ENCODE results near the gene MYRFL. TPM values are rescaled to one million over a fixed set of nuclear protein-coding genes. Genes with fewer than 3 reads are reported as not detected.
A peak's percentile ranks its signal among the peaks of the same experiment; 100 is the strongest.

Gene MYRFL
- total RNA-seq, 1 experiment from 2014 or later, result 0.57 TPM

DNA sequence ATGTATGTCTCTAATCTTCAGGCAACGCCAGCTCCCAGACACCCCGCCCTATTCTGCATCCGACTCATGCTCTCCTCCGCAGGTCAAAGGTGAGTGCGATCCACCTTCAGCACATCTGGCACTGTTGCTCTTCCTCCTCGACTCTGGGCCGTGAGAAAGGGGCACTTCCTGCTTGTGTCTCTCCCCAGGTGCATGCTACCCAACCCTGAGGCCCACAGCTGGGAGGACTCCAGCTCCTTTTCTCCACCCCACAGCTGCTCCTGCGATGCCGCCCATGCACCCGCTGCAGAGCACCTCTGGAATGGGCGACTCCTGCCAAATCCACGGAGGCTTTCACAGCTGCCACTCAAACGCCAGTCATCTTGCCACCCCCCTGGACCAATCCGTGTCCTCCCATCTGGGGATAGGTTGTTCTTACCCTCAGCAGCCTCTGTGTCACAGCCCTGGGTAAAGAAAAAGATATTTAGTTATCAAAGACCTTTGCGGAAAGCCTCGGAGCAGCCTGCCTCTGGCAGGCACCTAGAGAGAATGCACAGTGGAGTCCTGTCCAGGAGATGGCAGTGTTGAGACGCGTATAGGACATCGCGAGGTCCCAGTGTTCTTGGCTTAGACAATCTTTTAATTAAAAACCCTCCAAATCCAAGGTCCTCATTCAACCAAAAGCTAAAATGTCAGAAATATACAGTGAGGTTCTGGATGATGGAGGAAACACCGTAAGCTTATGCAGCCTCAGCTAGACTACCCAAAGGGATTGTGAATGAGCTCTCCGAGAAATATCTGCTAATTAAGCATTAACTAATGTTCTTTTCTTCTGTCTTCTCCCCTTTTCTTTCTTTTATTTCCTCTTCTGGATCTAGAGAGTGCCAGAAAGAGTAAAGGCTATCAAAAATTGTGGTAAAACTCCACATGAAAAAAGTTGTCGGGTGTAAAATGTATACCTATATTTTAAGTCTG lies 54.3 kb downstream of the MYRFL start:
- Histone ChIP-seq H2BK120ac (ENCODE audit: low read depth, low read length, poor library complexity, severe bottlenecking) (no peak overlapping the region), H4K91ac (ENCODE audit: insufficient read length, low read depth, low read length) (no peak overlapping the region), H3K79me2 (ENCODE audit: insufficient read depth, low read length) (no peaks in the 10 kb centered on the region), H2AK5ac (ENCODE audit: insufficient read length, low read length) (no peak overlapping the region), H3K79me1 (ENCODE audit: insufficient read depth, low read depth, low read length, poor library complexity, severe bottlenecking) (no peaks in the 10 kb centered on the region), H2BK15ac (ENCODE audit: low read depth, low read length) (no peak overlapping the region), H3T11ph (ENCODE audit: low read length) (no peak overlapping the region), H3K23ac (ENCODE audit: insufficient read length, low read depth, low read length) (no peak overlapping the region), H3K14ac (ENCODE audit: insufficient read depth, low read length) (no peak overlapping the region), H3K27ac (ENCODE audit: insufficient read length, low read depth, low read length) (no peak overlapping the region), H4K8ac (replicated peaks; ENCODE audit: insufficient read length, low read depth, low read length) (no peak overlapping the region), H3K56ac (ENCODE audit: insufficient read length, low read depth, low read length) (no peak overlapping the region), H2BK20ac (ENCODE audit: low read depth, low read length, poor library complexity, severe bottlenecking) (no peak overlapping the region), H3K9ac (ENCODE audit: extremely low read depth, insufficient read length, low read length) (no peak overlapping the region), H3K4ac (ENCODE audit: low read depth, low read length) (no peak overlapping the region), H3K4me1 (ENCODE audit: insufficient read depth, low read length) (no peaks in the 10 kb centered on the region), H3K9me3 (ENCODE audit: control insufficient read depth, low read depth, low read length) (no peaks in the 10 kb centered on the region), H2AFZ (ENCODE audit: low read length) (no peak overlapping the region), H3K27me3 (ENCODE audit: insufficient read depth, low read length) (no peaks in the 10 kb centered on the region), H2BK12ac (ENCODE audit: insufficient read length, low read depth, low read length) (no peak overlapping the region), H4K20me1 (ENCODE audit: control insufficient read depth, insufficient read depth, insufficient read length) (no peaks in the 10 kb centered on the region), H3K18ac (ENCODE audit: insufficient read length, low read depth, low read length) (no peak overlapping the region), H3K4me2 (ENCODE audit: insufficient read depth, insufficient read length, low read length) (no peak overlapping the region), H2BK5ac (ENCODE audit: insufficient read length, low read length) (no peak overlapping the region), H3K23me2 (ENCODE audit: insufficient read length, low read depth, low read length, poor library complexity, severe bottlenecking) (no peaks in the 10 kb centered on the region), H4K5ac (ENCODE audit: insufficient read length, low read depth, low read length) (no peak overlapping the region)
- H3K36me3 Mint-ChIP-seq (ENCODE audit: insufficient read depth in 1 of 3, low read depth in 3 of 3), result no peaks in the 10 kb centered on the region
- H3K27ac Mint-ChIP-seq, result no peak overlapping the region
- TF ChIP-seq, protein P1, sequence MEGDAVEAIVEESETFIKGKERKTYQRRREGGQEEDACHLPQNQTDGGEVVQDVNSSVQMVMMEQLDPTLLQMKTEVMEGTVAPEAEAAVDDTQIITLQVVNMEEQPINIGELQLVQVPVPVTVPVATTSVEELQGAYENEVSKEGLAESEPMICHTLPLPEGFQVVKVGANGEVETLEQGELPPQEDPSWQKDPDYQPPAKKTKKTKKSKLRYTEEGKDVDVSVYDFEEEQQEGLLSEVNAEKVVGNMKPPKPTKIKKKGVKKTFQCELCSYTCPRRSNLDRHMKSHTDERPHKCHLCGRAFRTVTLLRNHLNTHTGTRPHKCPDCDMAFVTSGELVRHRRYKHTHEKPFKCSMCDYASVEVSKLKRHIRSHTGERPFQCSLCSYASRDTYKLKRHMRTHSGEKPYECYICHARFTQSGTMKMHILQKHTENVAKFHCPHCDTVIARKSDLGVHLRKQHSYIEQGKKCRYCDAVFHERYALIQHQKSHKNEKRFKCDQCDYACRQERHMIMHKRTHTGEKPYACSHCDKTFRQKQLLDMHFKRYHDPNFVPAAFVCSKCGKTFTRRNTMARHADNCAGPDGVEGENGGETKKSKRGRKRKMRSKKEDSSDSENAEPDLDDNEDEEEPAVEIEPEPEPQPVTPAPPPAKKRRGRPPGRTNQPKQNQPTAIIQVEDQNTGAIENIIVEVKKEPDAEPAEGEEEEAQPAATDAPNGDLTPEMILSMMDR (conservative IDR thresholded peaks at IDR 0.05), result peak; percentile 96
- peaks cover 17 to 23% of the 10 kb centered on the region in 2 experiments for H3K4me1 Mint-ChIP-seq
- no peaks in the 10 kb centered on the region for H3K9me3 Mint-ChIP-seq
- H3K27me3 Mint-ChIP-seq (ENCODE audit: low read depth), result no peaks in the 10 kb centered on the region; the same call in 1 of the 2 replicates
- DNase-seq, result peak; percentile 83
- no CpG with 5 or more reads among the region's 23 CpGs for WGBS (ENCODE audit: extremely low coverage, insufficient read length, low lambda C conversion rate)
- H3K4me3 Mint-ChIP-seq, result peak overlapping the region in 1 of 2 experiments; percentile 18; a peak in 2 of 5 replicates
